GM23248 (cell line): ENCODE measurements around the gene SPIB.

Experiments used
- EZH2 ChIP-seq: fragments of 200-600 bp; sonication (generic); IDR thresholded peaks from 2 replicates; pipeline ENCODE4 v1.6.1; 2018; ENCODE audit warnings: antibody characterized with exemption, mild to moderate bottlenecking; ENCODE audit not compliant: insufficient read depth, poor library complexity, severe bottlenecking
- EZH2phosphoT487 ChIP-seq: fragments of 200-600 bp; sonication (generic); IDR thresholded peaks from 2 replicates; pipeline ENCODE4 v1.6.1; 2018; ENCODE audit warnings: antibody characterized with exemption, moderate library complexity, mild to moderate bottlenecking, low read depth; ENCODE audit not compliant: insufficient read depth

- TF ChIP-seq EZH2 (no peak), EZH2phosphoT487 (no peak)
These were observed 61.1 kb downstream of the SPIB start for GRCh38 chr19:50479761-50480251.
